CD14-positive monocyte (primary cell): ENCODE results near the gene SLC25A31. TPM values are rescaled to one million over a fixed set of nuclear protein-coding genes. Genes with fewer than 3 reads are reported as not detected.

Source experiments
- DNase-seq, 3 donors: peaks; one replicate each; pipeline ENCODE4 v3.0.0-alpha.2; 2011 to 2022
- H2AFZ ChIP-seq: 2 replicates; pipeline ENCODE4 v1.6.0; 2012; ENCODE audit warnings: mild to moderate bottlenecking, low read depth, low read length, inconsistent platforms; ENCODE audit not compliant: insufficient read depth, poor library complexity, severe bottlenecking
- H3K27ac ChIP-seq, 2 donors: 1 replicate in 1 of 2; 2 replicates in 1 of 2; pipeline ENCODE4 v1.5.1; 2012 to 2013; ENCODE audit warnings: low read length in 2 of 2, control low read depth in 1 of 2, inconsistent platforms in 1 of 2, low read depth in 1 of 2, mild to moderate bottlenecking in 1 of 2
- H3K27me3 ChIP-seq, 2 donors: one replicate each; pipeline versions ENCODE4 v1.6.0 to v1.6.1; 2011 to 2013; ENCODE audit warnings: low read length in 2 of 2; ENCODE audit not compliant: control insufficient read depth in 2 of 2, insufficient read depth in 2 of 2
- H3K36me3 ChIP-seq, 2 donors: replicated peaks in 1 of 2; 1 replicate in 1 of 2; 2 replicates in 1 of 2; pipeline versions ENCODE4 v1.5.1 to v1.6.1; 2012 to 2013; ENCODE audit warnings: low read length in 2 of 2, control low read depth in 1 of 2, inconsistent platforms in 1 of 2, mild to moderate bottlenecking in 1 of 2; ENCODE audit not compliant: insufficient read depth in 2 of 2, control insufficient read depth in 1 of 2
- H3K4me1 ChIP-seq, 2 donors: 1 replicate in 1 of 2; 2 replicates in 1 of 2; pipeline versions ENCODE4 v1.5.1 to v1.6.1; 2012 to 2013; ENCODE audit warnings: low read length in 2 of 2, control low read depth in 1 of 2, inconsistent platforms in 1 of 2, mild to moderate bottlenecking in 1 of 2, moderate library complexity in 1 of 2; ENCODE audit not compliant: insufficient read depth in 2 of 2, control insufficient read depth in 1 of 2
- H3K4me2 ChIP-seq: replicated peaks from 2 replicates; pipeline ENCODE3; 2012; ENCODE audit warnings: low read length, moderate library complexity, mild to moderate bottlenecking; ENCODE audit not compliant: poor library complexity, severe bottlenecking; ENCODE audit errors: extremely low read depth
- H3K4me3 ChIP-seq, 3 experiments: fragments of 200-600 bp in 1 of 3; sonication (generic) in 1 of 3; replicated peaks in 1 of 3; 1 replicate in 2 of 3; 2 replicates in 1 of 3; pipeline ENCODE4 v1.5.1; 2011 to 2013; ENCODE audit warnings: low read length in 3 of 3, mild to moderate bottlenecking in 3 of 3, control low read depth in 2 of 3, low read depth in 2 of 3, inconsistent platforms in 1 of 3, moderate library complexity in 1 of 3
- H3K79me2 ChIP-seq: 2 replicates; pipeline ENCODE4 v1.6.0; 2012; ENCODE audit warnings: mild to moderate bottlenecking, control low read depth, inconsistent platforms, low read length, moderate library complexity; ENCODE audit not compliant: insufficient read depth
- H3K9ac ChIP-seq: 2 replicates; pipeline ENCODE4 v1.6.0; 2017; ENCODE audit warnings: low read length, mild to moderate bottlenecking; ENCODE audit not compliant: insufficient read depth, poor library complexity, severe bottlenecking
- H3K9me3 ChIP-seq, 2 donors: replicated peaks in 1 of 2; 1 replicate in 1 of 2; 2 replicates in 1 of 2; pipeline versions ENCODE4 v1.5.1 to v1.6.1; 2012 to 2013; ENCODE audit warnings: low read length in 2 of 2, control low read depth in 1 of 2; ENCODE audit not compliant: control insufficient read depth in 1 of 2, insufficient read depth in 1 of 2
- H4K20me1 ChIP-seq: 2 replicates; pipeline ENCODE4 v1.6.0; 2012; ENCODE audit warnings: mild to moderate bottlenecking, low read length, control low read depth, moderate library complexity; ENCODE audit not compliant: insufficient read depth
- H3K27ac Mint-ChIP-seq, 7 donors: one replicate each; pipeline ENCODE4 v1.8.0; 2020; ENCODE audit warnings: mild to moderate bottlenecking in 7 of 7, mixed read lengths in 7 of 7, moderate library complexity in 6 of 7, inconsistent platforms in 2 of 7
- H3K27me3 Mint-ChIP-seq, 3 donors: one replicate each; pipeline ENCODE4 v1.8.0; 2021 to 2022; ENCODE audit warnings: low read depth in 3 of 3, mild to moderate bottlenecking in 3 of 3, mixed read lengths in 3 of 3, moderate library complexity in 3 of 3, inconsistent platforms in 1 of 3
- H3K36me3 Mint-ChIP-seq, 2 donors: one replicate each; pipeline ENCODE4 v1.8.0; 2020; ENCODE audit warnings: mixed read lengths in 2 of 2, inconsistent platforms in 1 of 2, mild to moderate bottlenecking in 1 of 2
- H3K4me1 Mint-ChIP-seq: one replicate; pipeline ENCODE4 v1.8.0; 2020; ENCODE audit warnings: mild to moderate bottlenecking, mixed read lengths
- H3K4me3 Mint-ChIP-seq, 2 donors: one replicate each; pipeline ENCODE4 v1.8.0; 2020; ENCODE audit warnings: mild to moderate bottlenecking in 2 of 2, mixed read lengths in 2 of 2, moderate library complexity in 1 of 2
- H3K9me3 Mint-ChIP-seq, 7 donors: one replicate each; pipeline ENCODE4 v1.8.0; 2020 to 2022; ENCODE audit warnings: mixed read lengths in 7 of 7, mild to moderate bottlenecking in 6 of 7, moderate library complexity in 6 of 7, inconsistent platforms in 2 of 7
- WGBS: methylation state at CpG from one replicate; pipeline ENCODE4 v1.1.5; 2013; ENCODE audit warnings: missing lambda C conversion rate; ENCODE audit not compliant: insufficient coverage; 5-methylcytosine and 5-hydroxymethylcytosine counted together
- intact Hi-C, 2 donors: fragments of 100-400 bp; cut with micrococcal nuclease; formaldehyde crosslinking; loops; one replicate each; pipeline versions ENCODE4 v1.15.0 to v1.15.1; 2023
- polyA plus RNA-seq, 3 donors: library from polyadenylated mRNA; depleted of rRNA in 1 of 3; unstranded in 2 of 3; stranded (reverse) in 1 of 3; fragments of 300-500 nt in 2 of 3; fragments of >200 nt in 1 of 3; fragmentation: Illumina TruSeq in 2 of 3; gene quantifications; 1 replicate in 2 of 3; 2 replicates in 1 of 3; pipeline ENCODE4 v1.2.3, GENCODE V29; 2012 to 2021
- TF ChIP-seq, protein P1 (sequence below): fragments of 200-600 bp; IDR thresholded peaks from one replicate; pipeline ENCODE4 v1.8.0; 2022; ENCODE audit warnings: antibody characterized with exemption, mild to moderate bottlenecking

The SLC25A31 gene
- polyA plus RNA-seq, 3 donors: not detected

DNA sequence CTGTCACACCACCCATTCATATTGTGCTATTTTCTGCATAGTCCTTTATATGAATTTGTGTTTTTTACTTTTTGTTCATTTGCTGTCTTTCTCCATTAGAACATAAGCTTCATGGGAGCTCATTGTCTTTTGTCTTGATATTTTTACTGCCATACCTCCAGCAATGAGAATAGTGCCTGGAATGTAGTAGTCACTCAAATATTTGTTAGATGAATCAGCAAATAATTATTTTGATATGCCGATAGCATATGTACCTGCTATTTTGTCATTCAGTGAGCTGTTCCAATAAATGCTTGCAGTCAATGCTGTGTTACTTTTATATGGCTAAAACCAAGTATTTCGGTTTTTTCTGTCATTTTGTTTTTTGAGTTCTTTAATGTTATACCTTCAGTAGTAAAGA is 43.5 kb upstream of the SLC25A31 start:
- Histone ChIP-seq H3K4me1 (no peaks in the 10 kb centered on the region), H2AFZ (no peak overlapping the region), H3K27me3 (no peaks in the 10 kb centered on the region), H3K9ac (no peak overlapping the region), H3K27ac (no peak overlapping the region), H3K4me2 (no peak overlapping the region), H3K36me3 (no peaks in the 10 kb centered on the region), H3K4me3 (no peak overlapping the region), H4K20me1 (no peaks in the 10 kb centered on the region), H3K9me3 (no peaks in the 10 kb centered on the region), H3K79me2 (no peaks in the 10 kb centered on the region)
- Mint-ChIP-seq H3K4me3 (no peak overlapping the region), H3K27ac (no peak overlapping the region), H3K36me3 (no peaks in the 10 kb centered on the region), H3K9me3 (peaks cover 0 to 4% (median 0%) of the 10 kb centered on the region in 7 donors), H3K27me3 (no peaks in the 10 kb centered on the region), H3K4me1 (no peaks in the 10 kb centered on the region)
- DNase-seq: no peak
- TF ChIP-seq, protein P1, sequence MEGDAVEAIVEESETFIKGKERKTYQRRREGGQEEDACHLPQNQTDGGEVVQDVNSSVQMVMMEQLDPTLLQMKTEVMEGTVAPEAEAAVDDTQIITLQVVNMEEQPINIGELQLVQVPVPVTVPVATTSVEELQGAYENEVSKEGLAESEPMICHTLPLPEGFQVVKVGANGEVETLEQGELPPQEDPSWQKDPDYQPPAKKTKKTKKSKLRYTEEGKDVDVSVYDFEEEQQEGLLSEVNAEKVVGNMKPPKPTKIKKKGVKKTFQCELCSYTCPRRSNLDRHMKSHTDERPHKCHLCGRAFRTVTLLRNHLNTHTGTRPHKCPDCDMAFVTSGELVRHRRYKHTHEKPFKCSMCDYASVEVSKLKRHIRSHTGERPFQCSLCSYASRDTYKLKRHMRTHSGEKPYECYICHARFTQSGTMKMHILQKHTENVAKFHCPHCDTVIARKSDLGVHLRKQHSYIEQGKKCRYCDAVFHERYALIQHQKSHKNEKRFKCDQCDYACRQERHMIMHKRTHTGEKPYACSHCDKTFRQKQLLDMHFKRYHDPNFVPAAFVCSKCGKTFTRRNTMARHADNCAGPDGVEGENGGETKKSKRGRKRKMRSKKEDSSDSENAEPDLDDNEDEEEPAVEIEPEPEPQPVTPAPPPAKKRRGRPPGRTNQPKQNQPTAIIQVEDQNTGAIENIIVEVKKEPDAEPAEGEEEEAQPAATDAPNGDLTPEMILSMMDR: no peak
- intact Hi-C loops: no loop called here
- 100% methylated on average over 1 of the region's 2 CpGs for WGBS

DNA sequence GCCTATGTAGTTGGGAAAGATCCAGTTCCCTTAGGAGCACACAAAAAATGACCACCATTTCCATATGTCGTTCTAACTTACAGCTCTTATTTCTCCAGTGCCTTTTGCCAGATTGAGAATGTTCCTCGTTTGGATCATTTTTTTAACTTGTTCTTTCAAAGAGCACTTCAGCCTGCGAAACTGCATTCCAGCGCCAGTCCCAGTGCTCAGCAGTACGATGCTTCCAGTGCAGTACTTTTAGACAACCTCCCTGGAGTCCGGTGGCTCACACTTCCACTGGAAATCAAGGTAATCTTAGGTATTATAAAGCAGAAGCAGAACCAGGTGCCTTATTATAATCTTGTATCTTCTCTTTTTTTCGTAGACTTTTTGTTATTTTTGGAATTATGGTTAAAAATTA is 42.6 kb upstream of the SLC25A31 start:
- no peaks in the 10 kb centered on the region for H3K36me3 ChIP-seq
- H3K4me3 ChIP-seq: no peak overlapping the region
- no peaks in the 10 kb centered on the region for H3K9me3 ChIP-seq
- H3K27ac ChIP-seq: no peak overlapping the region
- no peaks in the 10 kb centered on the region for H3K27me3 ChIP-seq
- Mint-ChIP-seq H3K4me3 (no peak overlapping the region), H3K27ac (no peak overlapping the region), H3K36me3 (no peaks in the 10 kb centered on the region), H3K27me3 (peaks cover 0 to 2% (median 0%) of the 10 kb centered on the region in 3 donors), H3K9me3 (peaks cover 0 to 3% (median 2%) of the 10 kb centered on the region in 7 donors), H3K4me1 (no peaks in the 10 kb centered on the region)
- no peak overlapping the region for H2AFZ ChIP-seq
- no peaks in the 10 kb centered on the region for H3K79me2 ChIP-seq
- DNase-seq: no peak
- TF ChIP-seq, protein P1: no peak
- H3K4me2 ChIP-seq: no peak overlapping the region
- no peaks in the 10 kb centered on the region for H4K20me1 ChIP-seq
- WGBS: 97% methylated on average over 4 of the region's 7 CpGs
- H3K4me1 ChIP-seq: no peaks in the 10 kb centered on the region
- H3K9ac ChIP-seq: no peak overlapping the region
- intact Hi-C loops: no loop called here
